Common myeloid progenitor, CD34-positive (primary cell): ENCODE data around the gene CRYGD.
A peak's percentile ranks its signal among the peaks of the same experiment; 100 is the strongest.
"Not testable (repeated sequence)": the region's sequence is repeated elsewhere in the genome, so short reads cannot be mapped to it uniquely, and the experiment has no call there.

ENCODE experiments used
- CTCF ChIA-PET: fragments of 350-600 bp; sonication (Branson Sonifier 250); formaldehyde crosslinking; loops from one replicate; lab custom pipeline; 2021; ENCODE audit warnings: antibody characterized with exemption; lab: Charles Lee
- POLR2A ChIA-PET: fragments of 350-600 bp; sonication (Branson Sonifier 250); formaldehyde crosslinking; loops from one replicate; lab custom pipeline; 2021; ENCODE audit warnings: antibody characterized with exemption; lab: Charles Lee
- DNase-seq, 3 donors: peaks; one replicate each; pipeline versions ENCODE4 v3.0.0 to v3.0.0-alpha.2; 2013
- H3K27ac ChIP-seq, 2 experiments: 1 replicate in 1 of 2; 2 replicates in 1 of 2; pipeline ENCODE4 v1.7.0; 2013; ENCODE audit warnings: inconsistent platforms in 2 of 2, low read length in 2 of 2, mild to moderate bottlenecking in 2 of 2, low read depth in 1 of 2, moderate library complexity in 1 of 2; ENCODE audit not compliant: severe bottlenecking in 2 of 2, insufficient read depth in 1 of 2, poor library complexity in 1 of 2
- H3K27me3 ChIP-seq, 5 experiments: replicated peaks in 2 of 5; 1 replicate in 3 of 5; 2 replicates in 2 of 5; pipeline versions ENCODE4 v1.6.1 to v1.7.0; 2013; ENCODE audit warnings: low read length in 4 of 5, mild to moderate bottlenecking in 2 of 5, moderate library complexity in 2 of 5, inconsistent platforms in 1 of 5; ENCODE audit not compliant: insufficient read depth in 5 of 5, control insufficient read depth in 4 of 5
- H3K36me3 ChIP-seq, 4 experiments: 1 replicate in 2 of 4; 2 replicates in 2 of 4; pipeline versions ENCODE4 v1.6.1 to v1.7.0; 2013; ENCODE audit warnings: low read length in 3 of 4, control low read depth in 1 of 4, mild to moderate bottlenecking in 1 of 4; ENCODE audit not compliant: control insufficient read depth in 4 of 4, insufficient read depth in 4 of 4
- H3K4me1 ChIP-seq, 4 experiments: 1 replicate in 3 of 4; 2 replicates in 1 of 4; pipeline versions ENCODE4 v1.6.1 to v1.7.1; 2013; ENCODE audit warnings: low read length in 3 of 4, mild to moderate bottlenecking in 3 of 4, control low read depth in 1 of 4, inconsistent platforms in 1 of 4, moderate library complexity in 1 of 4; ENCODE audit not compliant: control insufficient read depth in 4 of 4, insufficient read depth in 4 of 4; ENCODE audit errors: control extremely low read depth in 1 of 4
- H3K4me3 ChIP-seq, 7 experiments: 1 replicate in 4 of 7; 2 replicates in 3 of 7; pipeline versions ENCODE4 v1.5.1 to v1.7.0; 2013; ENCODE audit warnings: mild to moderate bottlenecking in 7 of 7, low read length in 6 of 7, moderate library complexity in 6 of 7, inconsistent platforms in 2 of 7, low read depth in 2 of 7, control low read depth in 1 of 7; ENCODE audit not compliant: insufficient read depth in 4 of 7, control insufficient read depth in 1 of 7; ENCODE audit errors: extremely low read depth in 1 of 7
- H3K9me3 ChIP-seq, 5 experiments: 1 replicate in 4 of 5; 2 replicates in 1 of 5; pipeline versions ENCODE4 v1.6.1 to v1.7.1; 2013; ENCODE audit warnings: low read length in 4 of 5, mild to moderate bottlenecking in 2 of 5, inconsistent platforms in 1 of 5, low read depth in 1 of 5, moderate library complexity in 1 of 5; ENCODE audit not compliant: control insufficient read depth in 4 of 5, insufficient read depth in 2 of 5; ENCODE audit errors: control extremely low read depth in 1 of 5
- WGBS: methylation state at CpG from one replicate; pipeline ENCODE4 v1.1.5; 2013; ENCODE audit not compliant: insufficient coverage; 5-methylcytosine and 5-hydroxymethylcytosine counted together

The CRYGD gene

GRCh38 chr2:208142240-208142924, 18.1 kb upstream of the CRYGD start:
- Histone ChIP-seq H3K4me3 (no peak overlapping the region), H3K27me3 (no peaks in the 10 kb centered on the region), H3K9me3 (peaks cover 0 to 3% (median 0%) of the 10 kb centered on the region in 5 experiments), H3K27ac (no peak overlapping the region), H3K36me3 (no peaks in the 10 kb centered on the region), H3K4me1 (peaks cover 0 to 2% (median 0%) of the 10 kb centered on the region in 4 experiments)
- DNase-seq = no peak
- CTCF ChIA-PET = interaction anchor here (1.2 to 2.0 kb wide), 2 partner anchors 32 to 34 kb away, joined by 4 to 10 read pairs; no protein-coding TSS in a partner anchor
- 95% methylated on average over 6 of the region's 8 CpGs for WGBS
- POLR2A ChIA-PET = no interaction called here

- H3K27me3 ChIP-seq = no peaks in the 10 kb centered on the region
- POLR2A ChIA-PET = no interaction called here
- H3K27ac ChIP-seq = no peak overlapping the region
- no peak overlapping the region for H3K4me3 ChIP-seq
- WGBS = 95% methylated on average over 18 of the region's 18 CpGs
- CTCF ChIA-PET = interaction anchor here (1.4 kb wide), 1 partner anchor 33 kb away, joined by 3 read pairs; no protein-coding TSS in a partner anchor
- H3K4me1 ChIP-seq = peaks cover 6 to 25% (median 14%) of the 10 kb centered on the region in 4 experiments
- H3K9me3 ChIP-seq = peaks cover 0 to 3% (median 0%) of the 10 kb centered on the region in 5 experiments
- H3K36me3 ChIP-seq = no peaks in the 10 kb centered on the region
- no peak for DNase-seq
Measured at GRCh38 chr2:208139447-208139846, 15.1 kb upstream of the CRYGD start.

GRCh38 chr2:208138334-208138733, 14.0 kb upstream of the CRYGD start:
- H3K27me3 ChIP-seq, H3K4me3 ChIP-seq, H3K27ac ChIP-seq, POLR2A ChIA-PET, H3K36me3 ChIP-seq, DNase-seq, H3K9me3 ChIP-seq: not testable (repeated sequence)
- CTCF ChIA-PET = interaction anchor here (1.4 kb wide), 1 partner anchor 34 kb away, joined by 3 read pairs; no protein-coding TSS in a partner anchor
- H3K4me1 ChIP-seq = peaks cover 6 to 29% (median 14%) of the 10 kb centered on the region in 4 experiments
- WGBS = 100% methylated on average over 4 of the region's 7 CpGs

GRCh38 chr2:208136716-208137094, 12.4 kb upstream of the CRYGD start:
- 100% methylated on average over 2 of the region's 2 CpGs for WGBS
- no peak overlapping the region for H3K4me3 ChIP-seq
- H3K9me3 ChIP-seq = peaks cover 0 to 3% (median 0%) of the 10 kb centered on the region in 5 experiments
- no peak for DNase-seq
- peaks cover 6 to 29% (median 14%) of the 10 kb centered on the region in 4 experiments for H3K4me1 ChIP-seq
- POLR2A ChIA-PET = no interaction called here
- H3K36me3 ChIP-seq = no peaks in the 10 kb centered on the region
- H3K27ac ChIP-seq = no peak overlapping the region
- no peaks in the 10 kb centered on the region for H3K27me3 ChIP-seq
- CTCF ChIA-PET = interaction anchor here (1.5 to 1.6 kb wide), 2 partner anchors 11 to 39 kb away, joined by 4 read pairs; no protein-coding TSS in a partner anchor

- Histone ChIP-seq H3K4me1 (peaks cover 6 to 29% (median 14%) of the 10 kb centered on the region in 4 experiments), H3K4me3 (no peak overlapping the region), H3K27ac (no peak overlapping the region), H3K9me3 (peaks cover 0 to 3% (median 0%) of the 10 kb centered on the region in 5 experiments), H3K27me3 (no peaks in the 10 kb centered on the region), H3K36me3 (no peaks in the 10 kb centered on the region)
- POLR2A ChIA-PET = no interaction called here
- WGBS = 99% methylated on average over 7 of the region's 11 CpGs
- CTCF ChIA-PET = interaction anchor here (1.5 to 1.6 kb wide), 2 partner anchors 12 to 39 kb away, joined by 4 read pairs; no protein-coding TSS in a partner anchor
- no peak for DNase-seq
Measured at GRCh38 chr2:208135794-208136715, 11.7 kb upstream of the CRYGD start.

- CTCF ChIA-PET = interaction anchor here (0.8 to 1.5 kb wide), 3 partner anchors 9 to 32 kb away, joined by 3 to 4 read pairs (median 4); no protein-coding TSS in a partner anchor
Measured at GRCh38 chr2:208134928-208135586, 10.7 kb upstream of the CRYGD start.

More at GRCh38 chr2:208134928-208135586, 10.7 kb upstream of the CRYGD start:
- POLR2A ChIA-PET = no interaction called here
- H3K27ac ChIP-seq = no peak overlapping the region
- DNase-seq = peak; percentile 20 to 73 (median 60)
- peak overlapping the region in 3 of 7 experiments; percentile 3 to 49 (median 11) for H3K4me3 ChIP-seq
- H3K27me3 ChIP-seq = no peaks in the 10 kb centered on the region
- H3K9me3 ChIP-seq = peaks cover 0 to 3% (median 0%) of the 10 kb centered on the region in 5 experiments
- 63% methylated on average over 2 of the region's 8 CpGs for WGBS
- H3K36me3 ChIP-seq = no peaks in the 10 kb centered on the region
- peaks cover 6 to 29% (median 14%) of the 10 kb centered on the region in 4 experiments for H3K4me1 ChIP-seq
